ENCODE results near the gene PARP16.

PARP16 gene

GRCh38 chr15:65298731-65299130 lies 12.0 kb upstream of the PARP16 start (continued):
- no peak for TF ChIP-seq PRDM6 (tag by site-specific recombination; IDR thresholded peaks at IDR 0.05)
- TF ChIP-seq ZFP41 (tag by site-specific recombination; IDR thresholded peaks at IDR 0.05; ENCODE audit: borderline replicate concordance), result no peak
- TF ChIP-seq ZEB2 (tag by site-specific recombination; IDR thresholded peaks at IDR 0.05), result no peak
- TF ChIP-seq PATZ1 (tag by site-specific recombination; IDR thresholded peaks at IDR 0.05), result no peak
- TF ChIP-seq ZNF404 (tag by site-specific recombination; IDR thresholded peaks at IDR 0.05), result no peak
- TF ChIP-seq SP2 (tag by site-specific recombination; IDR thresholded peaks at IDR 0.05), result no peak
- no peak for TF ChIP-seq ZNF629 (tag by site-specific recombination; IDR thresholded peaks at IDR 0.05)
- no peak for TF ChIP-seq ZNF335 (tag by site-specific recombination; conservative IDR thresholded peaks at IDR 0.05)
- no peak for TF ChIP-seq HOXC10 (CRISPR knock-in tag; IDR thresholded peaks at IDR 0.05)
- TF ChIP-seq ZSCAN23 (tag by site-specific recombination; IDR thresholded peaks at IDR 0.05), result no peak

- CTCF ChIA-PET, result interaction anchor here (0.5 to 1.2 kb wide), 3 partner anchors 9 to 564 kb away, joined by 3 to 5 read pairs (median 3); no protein-coding TSS in a partner anchor
- H3K36me3 ChIP-seq (ENCODE audit: control insufficient read depth in 2 of 2, insufficient read depth in 1 of 2, low read length in 2 of 2), result no peaks in the 10 kb centered on the region
- H3K4me1 ChIP-seq (ENCODE audit: control insufficient read depth, insufficient read depth, low read length), result no peaks in the 10 kb centered on the region
- no peak overlapping the region for H3K4me3 ChIP-seq (ENCODE audit: low read depth, low read length)
- TF ChIP-seq ZNF701 (tag by site-specific recombination; IDR thresholded peaks at IDR 0.05), result no peak
- TF ChIP-seq YY2 (tag by site-specific recombination; IDR thresholded peaks at IDR 0.05), result no peak
- TF ChIP-seq GFI1B (tag by site-specific recombination; IDR thresholded peaks at IDR 0.05), result no peak
- no peak for TF ChIP-seq ZNF223 (tag by site-specific recombination; IDR thresholded peaks at IDR 0.05)
- no peak for TF ChIP-seq REST (tag by site-specific recombination; IDR thresholded peaks at IDR 0.05)
- no peak for TF ChIP-seq ZNF132 (tag by site-specific recombination; IDR thresholded peaks at IDR 0.05; ENCODE audit: borderline replicate concordance)
- no peak for TF ChIP-seq ZNF768 (tag by site-specific recombination; IDR thresholded peaks at IDR 0.05)
- no peak for TF ChIP-seq ZNF610 (tag by site-specific recombination; IDR thresholded peaks at IDR 0.05; ENCODE audit: borderline replicate concordance)
- no peak for TF ChIP-seq ZNF169 (tag by site-specific recombination; IDR thresholded peaks at IDR 0.05)
- TF ChIP-seq ZNF580 (tag by site-specific recombination; IDR thresholded peaks at IDR 0.05), result no peak
- no peak for TF ChIP-seq ZSCAN18 (tag by site-specific recombination; IDR thresholded peaks at IDR 0.05)
- no peak for TF ChIP-seq ZNF140 (tag by site-specific recombination; IDR thresholded peaks at IDR 0.05)
- no peak for TF ChIP-seq ZNF629 (tag by site-specific recombination; IDR thresholded peaks at IDR 0.05)
- no peak for TF ChIP-seq ZFP69B (tag by site-specific recombination; IDR thresholded peaks at IDR 0.05)
- peak; percentile 59; the same call in 1 of the 2 replicates for TF ChIP-seq PRDM4 (tag by site-specific recombination; IDR thresholded peaks at IDR 0.05)
- 0 out of 2 replicates have a peak, but pooled peaks have one; percentile 14 for TF ChIP-seq ZEB2 (tag by site-specific recombination; IDR thresholded peaks at IDR 0.05)
- TF ChIP-seq BCL11A (tag by site-specific recombination; IDR thresholded peaks at IDR 0.05; ENCODE audit: low read depth), result no peak
- H3K27ac ChIP-seq (ENCODE audit: extremely low read depth, low read depth, low read length), result no peak overlapping the region
- POLR2A ChIA-PET, result no interaction called here
- no peaks in the 10 kb centered on the region for H3K9me3 ChIP-seq (ENCODE audit: control insufficient read depth, insufficient read depth, low read depth, low read length)
Observed at GRCh38 chr15:65292938-65293518, 6.3 kb upstream of the PARP16 start.
